Neural cell (in vitro differentiated cells): ENCODE data around the gene HPDL. TPM values are rescaled to one million over a fixed set of nuclear protein-coding genes. Genes with fewer than 3 reads are reported as not detected.

Experiments used
- H2AFZ ChIP-seq: fragments of 200-600, 300-800 bp; sonication (generic), shearing (Covaris generic); 2 replicates; pipeline ENCODE4 v1.6.0; 2014; ENCODE audit warnings: low read depth, mild to moderate bottlenecking, antibody characterized with exemption, low read length, moderate library complexity
- H3F3A ChIP-seq: fragments of 200-600 bp; shearing (Covaris generic); 2 replicates; pipeline ENCODE4 v1.6.1; 2016; ENCODE audit warnings: mild to moderate bottlenecking, moderate library complexity, mixed read lengths, antibody characterized with exemption, low read length; ENCODE audit not compliant: insufficient read depth, poor library complexity, severe bottlenecking
- H3K27ac ChIP-seq: fragments of 200-600, 300-800 bp; sonication (generic), shearing (Covaris generic); 2 replicates; pipeline ENCODE4 v1.5.1; 2014; ENCODE audit warnings: mild to moderate bottlenecking, low read length, moderate library complexity
- H3K27me3 ChIP-seq: fragments of 300-800, 200-600 bp; sonication (generic), shearing (Covaris generic); 2 replicates; pipeline ENCODE4 v1.6.0; 2014; ENCODE audit warnings: mild to moderate bottlenecking, low read depth, low read length, moderate library complexity; ENCODE audit not compliant: insufficient read depth
- H3K36me3 ChIP-seq: fragments of 300-800, 200-600 bp; sonication (generic), shearing (Covaris generic); 2 replicates; pipeline ENCODE4 v1.5.1; 2014; ENCODE audit warnings: mild to moderate bottlenecking, antibody characterized with exemption, low read length, moderate library complexity; ENCODE audit not compliant: insufficient read depth
- H3K4me2 ChIP-seq: fragments of 300-800, 200-600 bp; sonication (generic), shearing (Covaris generic); 2 replicates; pipeline ENCODE4 v1.6.0; 2014; ENCODE audit warnings: mild to moderate bottlenecking, low read length
- H3K4me3 ChIP-seq: fragments of 300-800, 200-600 bp; sonication (generic), shearing (Covaris generic); 2 replicates; pipeline ENCODE4 v1.5.1; 2014; ENCODE audit warnings: mild to moderate bottlenecking, low read length, moderate library complexity
- H3K79me2 ChIP-seq: fragments of 200-600 bp; shearing (Covaris generic); replicated peaks from 2 replicates; pipeline ENCODE4 v1.6.0; 2014; ENCODE audit warnings: mild to moderate bottlenecking, low read length, moderate library complexity; ENCODE audit not compliant: insufficient read depth
- H3K9ac ChIP-seq: fragments of 300-800, 200-600 bp; sonication (generic), shearing (Covaris generic); 2 replicates; pipeline ENCODE4 v1.6.1; 2016; ENCODE audit warnings: mild to moderate bottlenecking, low read length, mixed read lengths
- H3K9me2 ChIP-seq: fragments of 200-600 bp; shearing (Covaris generic); 2 replicates; pipeline ENCODE4 v1.6.1; 2016; ENCODE audit warnings: mild to moderate bottlenecking, low read length, mixed read lengths; ENCODE audit not compliant: insufficient read depth
- H3K9me3 ChIP-seq: fragments of 200-600, 300-800 bp; sonication (generic), shearing (Covaris generic); 2 replicates; pipeline ENCODE4 v1.6.1; 2016; ENCODE audit warnings: mild to moderate bottlenecking, mixed run types, low read length, moderate library complexity, mixed read lengths
- H4K20me1 ChIP-seq: fragments of 200-600 bp; shearing (Covaris generic); 2 replicates; pipeline ENCODE4 v1.6.1; 2016; ENCODE audit warnings: mild to moderate bottlenecking, mixed run types; ENCODE audit not compliant: insufficient read depth
- CTCF ChIP-seq: fragments of 450-650 bp; IDR thresholded peaks from 2 replicates; pipeline ENCODE4 v1.5.1; 2014; ENCODE audit warnings: antibody characterized with exemption, mild to moderate bottlenecking, moderate library complexity; ENCODE audit not compliant: poor library complexity, severe bottlenecking
- EP300 ChIP-seq: fragments of 450-650 bp; conservative IDR thresholded peaks from 2 replicates; pipeline ENCODE4 v1.6.1; 2014; ENCODE audit warnings: antibody characterized with exemption, mild to moderate bottlenecking, moderate library complexity; ENCODE audit not compliant: poor library complexity, severe bottlenecking
- EZH2 ChIP-seq: fragments of 200-600, 300-800 bp; shearing (Covaris generic), sonication (generic); IDR thresholded peaks from 2 replicates; pipeline ENCODE4 v1.6.1; 2014; ENCODE audit warnings: antibody characterized with exemption, low read length, borderline replicate concordance, mild to moderate bottlenecking; ENCODE audit not compliant: insufficient read depth, poor library complexity, severe bottlenecking
- MXI1 ChIP-seq: fragments of 450-650 bp; conservative IDR thresholded peaks from 2 replicates; pipeline ENCODE4 v1.6.1; 2014; ENCODE audit warnings: antibody characterized with exemption, mild to moderate bottlenecking; ENCODE audit not compliant: poor library complexity, severe bottlenecking
- POLR2AphosphoS5 ChIP-seq: IDR thresholded peaks from 2 replicates; pipeline ENCODE4 v1.6.1; 2012
- RAD21 ChIP-seq: fragments of 450-650 bp; conservative IDR thresholded peaks from 2 replicates; pipeline ENCODE4 v1.6.1; 2014; ENCODE audit warnings: antibody characterized with exemption, mild to moderate bottlenecking, moderate library complexity
- REST ChIP-seq: IDR thresholded peaks from 2 replicates; pipeline ENCODE4 v1.6.1; 2012; ENCODE audit warnings: borderline replicate concordance
- SMC3 ChIP-seq: fragments of 450-650 bp; conservative IDR thresholded peaks from 2 replicates; pipeline ENCODE4 v1.6.1; 2014; ENCODE audit warnings: antibody characterized with exemption, mild to moderate bottlenecking, moderate library complexity; ENCODE audit not compliant: poor library complexity
- TAF1 ChIP-seq: IDR thresholded peaks from 2 replicates; pipeline ENCODE4 v1.6.1; 2012; ENCODE audit warnings: low read depth
- polyA plus RNA-seq: library from polyadenylated mRNA; depleted of rRNA; stranded (reverse); fragments of >200 nt; gene quantifications from 2 replicates; pipeline ENCODE4 v1.2.3, GENCODE V29; 2014

Gene HPDL
- polyA plus RNA-seq, 1 donor from 2014 or later = not detected

- Histone ChIP-seq H3K4me3 (peak overlapping the region; percentile 91), H2AFZ (no peak overlapping the region), H3K9ac (peak overlapping the region; percentile 93), H4K20me1 (no peaks in the 10 kb centered on the region), H3K79me2 (peaks cover 9% of the 10 kb centered on the region), H3K9me2 (no peaks in the 10 kb centered on the region), H3K4me2 (peak overlapping the region; percentile 86), H3K36me3 (peaks cover 5% of the 10 kb centered on the region), H3K27ac (peak overlapping the region; percentile 89), H3K27me3 (no peaks in the 10 kb centered on the region), H3F3A (no peaks in the 10 kb centered on the region), H3K9me3 (no peaks in the 10 kb centered on the region)
- TF ChIP-seq MXI1 = no peak
These were observed 14.2 kb downstream of the HPDL start for GRCh38 chr1:45340816-45341466.

GRCh38 chr1:45344499-45344898, 17.8 kb downstream of the HPDL start:
- Histone ChIP-seq H3K27ac (no peak overlapping the region), H3K9ac (no peak overlapping the region), H3F3A (no peaks in the 10 kb centered on the region), H3K27me3 (no peaks in the 10 kb centered on the region), H4K20me1 (no peaks in the 10 kb centered on the region), H2AFZ (no peak overlapping the region), H3K9me3 (no peaks in the 10 kb centered on the region), H3K9me2 (no peaks in the 10 kb centered on the region), H3K4me2 (no peak overlapping the region), H3K4me3 (no peak overlapping the region), H3K79me2 (no peaks in the 10 kb centered on the region), H3K36me3 (peaks cover 5% of the 10 kb centered on the region)
- TF ChIP-seq SMC3 (no peak), CTCF (no peak), REST (no peak), MXI1 (no peak), POLR2AphosphoS5 (no peak), EP300 (no peak), EZH2 (no peak), RAD21 (no peak), TAF1 (no peak)

GRCh38 chr1:45345014-45345413, 18.3 kb downstream of the HPDL start:
- Histone ChIP-seq H2AFZ (no peak overlapping the region), H3K9ac (no peak overlapping the region), H4K20me1 (no peaks in the 10 kb centered on the region), H3F3A (no peaks in the 10 kb centered on the region), H3K9me2 (no peaks in the 10 kb centered on the region), H3K79me2 (no peaks in the 10 kb centered on the region), H3K4me2 (no peak overlapping the region), H3K9me3 (no peaks in the 10 kb centered on the region), H3K27ac (no peak overlapping the region), H3K36me3 (peaks cover 5% of the 10 kb centered on the region), H3K27me3 (no peaks in the 10 kb centered on the region), H3K4me3 (no peak overlapping the region)
- TF ChIP-seq POLR2AphosphoS5 (no peak), CTCF (no peak), EZH2 (no peak), REST (no peak), SMC3 (no peak), MXI1 (no peak), RAD21 (no peak), TAF1 (no peak), EP300 (no peak)
